HG02571 (cell line): ENCODE results near the gene EIF2S3B.
"Not testable (repeated sequence)": the region's sequence is repeated elsewhere in the genome, so short reads cannot be mapped to it uniquely, and the experiment has no call there.

Source experiments
- ATAC-seq: cut with Tn5 transposase; IDR thresholded peaks from one replicate; pipeline ENCODE4 v1.9.1; 2021; ENCODE audit warnings: mild to moderate bottlenecking, moderate library complexity; ENCODE audit not compliant: unreplicated experiment

EIF2S3B gene

DNA sequence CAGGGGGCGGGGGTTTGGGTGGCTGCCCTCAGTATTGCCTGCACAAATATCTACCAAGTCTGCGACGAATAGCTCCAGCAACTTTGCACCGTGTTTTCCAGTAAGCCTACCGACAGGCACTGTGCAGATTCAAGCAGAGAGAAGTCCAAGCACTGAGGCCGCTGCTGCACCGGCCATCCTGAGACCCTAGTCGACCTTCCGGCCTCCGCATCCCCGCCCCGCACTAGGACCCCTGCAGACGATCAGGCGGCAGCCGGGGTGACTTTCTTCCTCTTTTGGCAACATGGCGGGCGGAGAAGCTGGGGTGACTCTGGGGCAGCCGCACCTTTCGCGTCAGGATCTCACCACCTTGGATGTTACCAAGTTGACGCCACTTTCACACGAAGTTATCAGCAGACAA lies at the start of gene EIF2S3B:
Gene EIF2S3B, plus strand, starts transcription at position 271 of the 400 bp plus-strand sequence. Its CDS starts 13 bp downstream, at position 284.
- no peak for ATAC-seq

DNA sequence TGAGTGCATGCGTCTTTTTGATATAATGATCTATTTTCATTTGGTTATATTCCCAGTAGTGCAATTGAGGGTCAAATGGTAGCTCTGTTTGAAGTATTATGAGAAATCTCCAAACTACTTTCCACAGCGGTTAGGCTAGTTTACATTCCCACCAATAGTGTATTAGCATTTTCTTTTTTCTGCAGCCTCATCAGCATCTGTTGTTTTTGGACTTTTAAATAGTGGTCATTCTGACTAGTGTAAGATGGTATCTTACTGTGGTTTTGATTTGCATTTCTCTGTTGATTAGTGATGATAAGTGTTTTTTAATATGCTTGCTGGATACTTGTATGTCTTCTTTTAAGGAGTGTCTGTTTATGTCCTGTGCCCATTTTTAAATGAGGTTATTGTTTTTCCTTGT lies 48.8 kb upstream of the EIF2S3B start:
- ATAC-seq: no peak

DNA sequence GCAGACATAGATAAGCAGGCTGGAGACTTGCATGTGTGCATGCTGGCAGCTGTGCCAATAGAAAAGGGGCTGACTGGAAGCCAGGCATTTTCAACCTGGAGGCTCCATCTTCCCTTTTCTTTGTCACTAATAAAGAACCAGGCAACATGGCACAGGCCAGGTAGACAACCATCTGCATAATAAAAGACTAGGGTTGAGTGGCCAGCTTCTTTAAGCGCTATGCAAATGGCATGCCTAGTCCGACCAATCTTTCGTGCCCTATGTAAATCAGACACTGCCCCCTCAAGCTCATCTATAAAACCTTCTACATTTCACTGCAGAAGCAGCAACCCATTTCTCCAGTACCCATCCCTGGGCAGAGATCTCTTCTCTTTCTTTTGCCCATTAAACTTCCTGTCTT lies 47.9 kb upstream of the EIF2S3B start:
- no peak for ATAC-seq

DNA sequence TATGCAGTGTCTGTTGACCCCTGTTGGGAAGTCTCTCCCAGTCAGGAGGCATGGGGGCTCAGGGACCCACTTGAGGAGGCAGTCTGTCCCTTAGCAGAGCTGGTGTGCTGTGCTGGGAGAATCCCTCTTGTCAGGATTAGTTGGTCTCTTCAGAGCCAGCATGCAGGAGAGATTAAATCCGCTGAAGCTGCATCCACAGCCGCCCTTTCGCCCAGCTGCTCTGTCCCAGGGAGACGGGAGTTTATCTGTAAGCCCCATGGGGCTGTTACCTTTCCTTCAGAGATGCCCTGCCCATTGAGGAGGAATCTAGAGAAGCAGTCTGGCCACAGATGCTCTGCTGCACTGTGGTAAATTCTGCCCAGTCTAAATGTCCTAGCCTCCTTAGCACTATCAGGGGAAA lies 39.4 kb upstream of the EIF2S3B start:
- no peak for ATAC-seq

DNA sequence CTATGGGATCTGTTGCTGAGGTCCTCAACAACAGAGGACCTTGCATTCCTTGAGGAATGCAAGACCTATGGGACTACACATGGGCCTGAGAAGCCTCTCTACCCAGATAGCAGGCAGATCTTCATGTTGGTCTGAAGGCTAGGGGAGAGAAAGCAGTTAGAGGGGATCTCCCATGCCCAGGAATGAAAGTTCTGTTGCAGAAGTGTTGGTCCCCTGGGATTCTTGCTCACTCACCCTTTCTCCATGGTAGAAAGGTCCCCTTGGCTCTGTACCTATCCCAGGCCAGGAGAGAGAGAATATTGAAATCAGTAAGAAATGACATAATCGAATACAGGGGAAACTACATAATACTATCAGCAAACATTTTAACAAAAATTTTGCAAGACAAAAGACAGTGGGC lies 36.0 kb upstream of the EIF2S3B start:
- no peak for ATAC-seq

DNA sequence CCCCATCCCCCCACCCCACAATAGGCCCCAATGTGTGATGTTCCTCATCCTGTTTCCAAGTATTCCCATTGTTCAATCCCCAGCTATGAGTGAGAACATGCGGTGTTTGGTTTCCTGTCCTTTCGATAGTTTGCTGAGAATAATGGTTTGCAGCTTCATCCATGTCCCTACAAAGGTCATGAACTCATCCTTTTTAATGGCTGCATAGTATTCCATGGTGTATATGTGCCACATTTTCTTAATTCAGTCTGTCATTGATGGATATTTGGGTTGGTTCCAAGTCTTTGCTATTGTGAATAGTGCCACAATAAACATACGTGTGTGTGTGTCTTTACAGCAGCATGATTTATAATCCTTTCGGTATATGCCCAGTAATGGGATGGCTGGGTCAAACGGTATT lies 32.9 kb upstream of the EIF2S3B start:
- not testable (repeated sequence) for ATAC-seq

DNA sequence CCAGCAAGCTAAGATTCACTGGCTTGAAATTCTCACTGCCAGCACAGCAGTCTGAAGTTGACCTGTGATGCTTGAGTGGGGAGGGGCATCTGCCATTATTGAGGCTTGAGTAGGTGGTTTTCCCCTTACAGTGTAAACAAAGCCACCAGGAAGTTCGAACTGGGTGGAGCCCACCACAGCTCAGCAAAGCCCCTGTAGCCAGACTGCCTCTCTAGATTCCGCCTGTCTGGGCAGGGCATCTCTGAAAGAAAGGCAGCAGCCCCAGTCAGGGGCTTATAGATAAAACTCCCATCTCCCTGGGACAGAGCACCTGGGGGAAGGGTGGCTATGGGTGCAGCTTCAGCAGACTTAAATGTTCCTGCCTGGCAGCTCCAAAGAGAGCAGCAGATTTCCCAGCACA lies 23.8 kb upstream of the EIF2S3B start:
- ATAC-seq: not testable (repeated sequence)

DNA sequence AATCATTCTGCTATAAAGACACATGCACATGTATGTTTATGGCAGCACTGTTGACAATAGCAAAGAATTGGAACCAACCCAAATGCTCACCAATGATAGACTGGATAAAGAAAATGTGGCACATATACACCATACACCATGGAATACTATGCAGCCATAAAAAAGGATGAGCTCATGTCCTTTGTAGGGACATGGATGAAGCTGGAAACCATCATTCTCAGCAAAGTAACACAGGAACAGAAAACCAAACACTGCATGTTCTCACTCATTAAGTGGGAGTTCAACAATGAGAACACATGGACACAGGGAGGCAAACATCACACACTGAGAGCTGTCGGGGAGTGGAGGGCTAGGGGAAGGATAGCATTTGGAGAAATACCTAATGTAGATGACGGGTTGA lies 18.4 kb upstream of the EIF2S3B start:
- not testable (repeated sequence) for ATAC-seq

DNA sequence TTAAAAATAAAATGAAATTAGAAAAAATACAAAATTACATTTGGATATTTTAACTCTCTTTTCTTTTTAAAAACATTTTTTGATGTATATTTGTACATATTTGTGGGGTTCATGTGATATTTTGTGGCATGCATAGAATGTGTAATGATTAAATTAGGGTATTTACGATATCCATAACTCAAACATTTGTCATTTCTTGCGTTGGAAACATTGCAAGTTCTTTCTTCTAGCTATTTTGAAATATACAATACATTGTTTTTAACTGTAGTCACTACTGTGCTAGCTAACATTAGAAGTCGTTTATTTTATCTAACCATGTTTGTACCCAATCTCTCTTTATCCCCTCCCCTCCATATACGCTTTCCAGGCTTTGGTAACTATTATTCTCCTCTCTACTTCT lies 13.9 kb upstream of the EIF2S3B start:
- no peak for ATAC-seq

DNA sequence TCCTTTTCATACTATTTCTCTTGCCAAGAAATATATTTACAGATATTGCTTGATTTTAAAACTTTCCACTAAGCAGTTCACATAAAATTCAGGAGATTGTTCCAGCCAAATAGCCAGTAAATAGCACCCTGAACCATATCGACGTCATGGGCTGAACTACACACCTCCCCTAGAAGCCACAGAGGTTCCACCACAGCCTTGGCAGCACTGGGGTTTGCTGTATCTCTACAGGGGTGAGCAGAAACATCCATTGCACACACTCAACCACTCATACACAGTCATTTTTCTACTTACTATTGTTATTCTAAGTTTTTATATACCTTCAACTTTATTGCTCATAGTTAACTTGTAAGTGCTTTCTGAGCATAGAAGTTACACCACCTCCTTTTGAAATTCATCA lies 8.1 kb upstream of the EIF2S3B start:
- ATAC-seq: no peak

DNA sequence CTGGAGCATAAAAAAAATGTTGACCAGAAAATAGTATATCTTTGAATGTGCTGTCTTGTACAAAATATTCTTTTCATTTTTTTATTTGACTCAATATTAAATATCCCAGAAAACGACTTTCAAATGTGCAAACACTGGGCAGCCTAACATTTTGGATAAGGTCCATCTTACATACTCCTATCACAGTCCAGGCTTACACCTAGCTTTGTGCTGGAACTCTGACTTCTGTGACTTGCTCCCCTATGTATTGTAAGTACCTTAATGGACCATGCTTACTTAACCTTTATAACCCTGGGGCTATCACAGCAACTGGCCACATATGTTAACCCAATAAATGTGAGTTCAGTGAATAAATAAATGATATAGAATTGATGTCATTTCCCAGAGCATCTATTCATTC lies 7.6 kb upstream of the EIF2S3B start:
- no peak for ATAC-seq

DNA sequence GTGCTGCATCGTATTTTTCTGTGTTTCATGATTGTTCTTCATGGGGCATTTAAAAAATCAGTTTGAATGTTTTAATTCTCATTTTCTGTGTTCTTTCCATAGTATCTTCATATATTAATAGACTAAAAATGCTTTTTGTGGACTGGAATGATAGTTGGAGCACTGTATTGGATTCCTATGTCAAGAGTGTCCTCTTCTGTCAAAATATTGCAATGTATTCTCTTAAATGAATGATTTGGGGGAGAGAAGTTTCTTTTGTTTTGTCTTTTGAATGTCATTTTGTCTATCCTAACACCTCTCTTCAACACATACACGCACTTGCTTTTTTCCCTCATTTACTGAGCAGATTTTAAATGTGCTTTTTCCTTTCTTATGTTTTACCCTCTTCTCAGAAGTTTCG lies 4.7 kb upstream of the EIF2S3B start:
- no peak for ATAC-seq

DNA sequence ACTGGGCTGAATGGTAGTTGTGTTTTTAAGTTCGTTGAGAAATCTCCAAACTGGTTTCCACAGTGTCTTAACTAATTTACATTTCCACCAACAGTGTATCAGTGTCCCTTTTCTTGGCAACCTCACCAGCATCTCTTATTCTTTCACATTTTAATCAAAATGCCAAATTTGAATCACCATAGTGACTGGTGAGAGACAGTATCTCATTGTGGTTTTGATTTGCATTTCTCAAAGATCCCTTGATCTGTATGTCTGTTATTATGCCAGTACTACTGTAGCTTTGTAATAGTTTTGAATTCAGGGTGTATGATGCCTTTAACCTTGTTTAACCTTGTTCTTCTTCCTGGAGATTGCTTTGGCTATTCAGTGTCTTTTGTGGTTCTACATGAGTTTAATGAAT lies 2.2 kb upstream of the EIF2S3B start:
- ATAC-seq: no peak

DNA sequence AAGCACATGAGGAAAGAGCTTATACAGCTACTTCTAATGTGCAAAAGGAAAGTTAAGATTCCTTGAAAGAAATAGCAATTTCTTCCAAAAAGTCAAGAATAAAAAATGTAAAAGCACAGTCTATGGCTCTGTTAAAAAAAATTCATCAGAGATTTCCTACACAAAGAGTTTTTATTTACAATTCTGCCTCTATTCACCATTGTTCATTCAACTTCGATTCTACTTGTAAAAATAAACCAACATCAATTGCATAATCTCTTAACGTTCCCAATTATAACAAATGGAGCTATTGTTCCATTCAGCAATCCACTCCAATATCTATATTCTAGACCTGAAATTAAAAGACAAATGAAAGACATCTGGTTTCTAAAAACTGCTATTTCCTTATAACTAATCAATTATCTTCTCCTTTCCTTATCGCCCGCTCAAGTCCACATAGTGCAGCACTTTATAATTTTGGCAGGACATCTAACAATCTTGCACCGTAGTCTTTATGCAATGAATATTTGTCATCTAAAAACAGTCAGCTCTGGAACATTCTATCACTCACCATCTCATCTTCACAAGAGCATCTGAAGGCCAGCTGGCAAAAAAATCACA lies 6.2 kb downstream of the EIF2S3B start:
- no peak for ATAC-seq

DNA sequence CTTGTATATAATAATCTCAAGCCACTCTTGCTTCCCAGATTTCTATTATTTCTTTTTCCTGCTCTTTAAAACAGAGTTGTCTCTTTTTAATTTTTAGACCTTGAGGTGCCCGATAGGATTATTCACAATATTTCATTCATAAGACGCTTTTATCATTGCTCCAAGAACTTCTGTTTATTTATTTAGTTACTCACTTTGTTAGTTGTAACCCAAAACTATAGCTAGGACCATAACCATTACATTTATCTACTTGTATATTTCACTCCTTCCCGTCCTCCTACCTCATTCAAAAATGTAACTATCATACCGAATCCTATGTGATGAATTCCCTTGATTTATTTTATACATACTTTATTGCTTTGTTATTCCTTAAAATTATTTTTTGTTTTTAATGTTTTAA lies 7.1 kb downstream of the EIF2S3B start:
- ATAC-seq: no peak

DNA sequence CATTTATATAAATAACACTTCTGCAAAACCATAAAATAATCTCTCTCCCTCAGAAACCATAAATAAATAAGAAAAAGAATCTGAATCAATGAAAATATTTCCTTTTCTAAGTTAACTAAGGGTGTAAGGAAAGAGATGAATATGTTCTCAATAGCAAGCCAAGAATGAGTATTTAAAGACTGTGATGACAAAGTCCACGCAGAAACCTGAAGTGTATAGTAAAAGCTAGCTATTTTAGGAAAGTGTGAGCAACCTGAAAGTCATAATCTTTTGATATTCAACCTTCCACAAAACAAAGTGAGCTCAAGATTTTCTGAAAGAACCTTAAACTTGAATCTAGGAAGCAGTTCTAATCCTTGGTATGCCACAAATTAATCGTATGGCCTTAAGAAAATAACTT lies 15.9 kb downstream of the EIF2S3B start:
- no peak for ATAC-seq

DNA sequence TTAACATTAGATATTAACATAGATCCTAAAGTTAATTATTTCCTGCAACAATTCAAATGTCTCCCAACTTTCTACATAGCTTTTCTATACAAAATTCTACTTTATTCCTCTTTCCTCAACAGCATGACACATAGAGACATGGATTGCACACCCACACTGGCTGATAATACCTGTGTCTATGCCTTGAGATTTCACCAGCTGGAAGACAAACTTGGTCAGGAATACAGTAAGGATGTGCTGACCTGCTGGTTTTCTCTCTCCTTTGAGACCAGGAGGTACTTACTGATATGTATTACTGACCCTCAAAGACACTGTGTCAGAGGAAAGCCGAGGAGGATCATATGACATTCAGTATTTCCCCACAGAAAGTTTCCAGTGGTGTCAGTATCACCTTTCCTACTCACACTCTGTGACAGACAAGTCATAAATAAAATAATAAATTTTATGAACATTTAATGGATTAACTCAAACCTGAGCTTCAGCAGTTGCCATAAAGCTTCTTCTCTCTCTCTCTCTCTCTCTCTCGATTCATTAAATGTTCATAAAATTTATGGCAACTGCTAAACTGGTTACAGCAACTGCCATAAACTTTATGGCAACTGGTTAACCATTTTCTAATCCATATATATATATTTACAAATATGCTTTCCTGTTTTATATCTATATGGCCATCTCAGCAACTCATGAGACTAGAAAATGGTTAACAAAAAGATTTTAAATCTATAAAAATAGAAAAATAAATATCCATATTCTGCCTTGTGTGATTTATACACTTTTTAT lies 22.7 kb downstream of the EIF2S3B start:
- no peak for ATAC-seq

DNA sequence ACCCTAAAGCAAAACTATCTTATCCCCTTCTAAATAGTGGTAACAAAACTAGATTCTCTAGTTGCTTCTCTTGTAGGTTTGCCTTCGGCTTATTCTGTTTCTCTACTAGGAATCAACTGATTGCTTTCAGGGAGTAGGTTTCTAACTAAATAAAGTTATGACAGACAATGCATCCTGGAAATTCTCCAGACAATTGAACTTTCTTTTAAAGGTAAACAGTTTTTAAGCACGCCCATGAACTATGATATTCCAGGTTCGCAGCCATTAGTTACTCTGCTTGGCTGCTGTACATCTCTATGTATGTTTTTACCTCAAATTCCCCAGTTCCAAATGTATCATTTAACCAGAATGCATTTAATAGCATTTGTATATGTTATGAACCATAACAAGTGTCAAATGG lies 23.9 kb downstream of the EIF2S3B start:
- no peak for ATAC-seq

DNA sequence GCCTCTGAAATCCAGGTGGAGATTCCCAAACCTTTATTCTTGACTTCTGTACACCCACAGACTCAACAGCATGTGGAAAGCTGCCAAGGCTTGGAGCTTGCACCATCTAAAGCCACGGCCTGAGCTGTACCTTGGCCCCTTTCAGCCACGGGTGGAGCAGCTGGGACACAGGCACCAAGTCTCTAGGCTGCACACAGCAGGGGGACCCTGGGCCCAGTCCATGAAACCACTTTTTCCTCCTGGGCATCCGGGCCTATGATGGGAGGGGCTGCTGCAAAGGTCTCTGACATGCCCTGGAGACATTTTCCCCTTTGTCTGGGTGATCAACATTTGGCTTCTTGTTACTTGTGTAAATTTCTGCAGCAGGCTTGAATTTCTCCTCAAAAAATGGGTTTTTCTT lies 32.0 kb downstream of the EIF2S3B start:
- ATAC-seq: no peak

DNA sequence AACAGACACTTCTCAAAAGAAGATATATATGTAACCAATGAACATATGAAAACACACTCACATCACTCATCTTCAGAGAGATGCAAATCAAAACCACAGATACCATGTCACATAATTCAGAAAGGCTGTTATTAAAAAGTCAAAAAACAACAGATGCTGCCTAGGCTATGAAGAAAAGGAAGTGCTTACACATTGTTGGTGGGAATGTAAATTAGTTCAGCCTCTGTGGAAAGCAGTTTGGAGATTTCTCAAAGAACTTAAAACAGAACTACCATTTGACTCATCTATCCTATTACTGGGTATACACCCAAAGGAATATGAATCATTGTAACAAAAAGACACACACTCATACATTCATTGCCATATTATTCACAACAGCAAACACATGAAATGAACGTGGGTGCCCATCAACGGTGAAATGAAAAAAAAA lies 35.1 kb downstream of the EIF2S3B start:
- peak; percentile 91 for ATAC-seq

DNA sequence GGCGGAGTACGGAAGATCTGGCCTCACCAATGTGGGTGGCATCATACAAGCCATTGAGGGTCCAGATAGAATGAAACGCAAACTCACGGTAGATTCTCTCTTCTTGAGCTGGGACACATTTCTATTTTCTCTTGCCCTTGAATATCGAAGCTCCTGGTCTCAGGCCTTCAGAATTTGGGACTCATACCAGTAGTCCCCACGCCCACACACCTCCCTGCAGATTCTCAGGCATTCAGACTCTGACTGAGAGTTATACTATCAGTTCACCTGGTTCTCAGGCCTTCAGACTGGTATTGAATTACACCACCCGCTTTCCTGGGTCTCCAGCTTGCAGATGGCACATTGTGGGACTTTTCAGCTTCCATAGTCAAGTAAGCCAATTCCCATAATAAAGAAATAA lies 37.8 kb downstream of the EIF2S3B start:
- ATAC-seq: no peak

DNA sequence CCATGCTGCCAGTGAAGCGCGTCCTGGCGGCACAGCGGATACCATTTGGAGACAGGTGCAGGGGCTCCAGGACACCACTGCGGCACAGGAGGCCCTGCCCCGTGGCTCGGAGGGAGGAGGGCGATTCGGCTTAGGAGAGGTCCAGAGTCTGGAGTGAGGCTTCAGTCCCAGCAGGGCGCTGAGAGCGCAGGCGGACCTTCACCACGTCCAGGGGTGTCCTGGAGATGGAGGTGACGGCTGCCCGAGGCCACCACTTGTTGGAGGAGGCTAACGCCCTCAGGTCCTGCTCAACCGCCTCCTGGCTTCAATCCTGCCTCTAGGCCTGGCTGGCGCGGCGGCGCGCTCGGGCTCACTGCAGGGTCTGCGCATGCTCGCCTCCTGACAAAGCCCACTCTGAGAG lies 45.7 kb downstream of the EIF2S3B start:
- no peak for ATAC-seq

DNA sequence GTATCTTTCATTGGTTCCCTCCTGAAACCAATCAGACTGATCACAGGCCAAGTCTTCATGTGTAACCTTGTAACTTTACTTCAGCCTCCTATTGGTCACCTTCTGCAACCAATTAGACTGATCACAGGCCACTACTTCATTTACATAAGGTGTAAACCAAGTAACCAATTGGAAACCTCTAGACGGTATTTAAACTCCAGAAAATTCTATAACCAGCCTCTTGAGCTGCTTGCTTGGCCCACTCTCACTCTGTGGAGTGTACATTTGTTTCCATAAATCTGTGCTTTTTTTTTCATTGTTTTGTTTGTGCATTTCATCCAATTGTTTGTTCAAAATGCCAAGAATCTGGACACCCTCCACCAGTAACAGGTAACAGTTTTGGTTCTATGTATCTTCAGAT lies 47.5 kb downstream of the EIF2S3B start:
- no peak for ATAC-seq
